DND-41 (cell line): Measurements from ENCODE around the gene TRIML2.

Experiments
- ATAC-seq: fragments of 200-7000 bp; cut with Tn5 transposase; 3 replicates; pipeline ENCODE4 v1.9.1; 2021; ENCODE audit warnings: low read depth; ENCODE audit not compliant: insufficient read depth
- DNase-seq: peaks from one replicate; pipeline ENCODE4 v3.0.0-alpha.2; 2020
- H2AFZ ChIP-seq: 2 replicates; pipeline ENCODE4 v1.6.0; 2012; ENCODE audit warnings: low read depth, low read length
- H3K27ac ChIP-seq: 2 replicates; pipeline ENCODE4 v1.5.1; 2012; ENCODE audit warnings: low read length, inconsistent platforms
- H3K27me3 ChIP-seq: fragments of 200-600 bp; sonication (generic); 2 replicates; pipeline ENCODE4 v1.6.0; 2012; ENCODE audit warnings: low read length, mild to moderate bottlenecking, inconsistent platforms; ENCODE audit not compliant: insufficient read depth, poor library complexity
- H3K36me3 ChIP-seq: 2 replicates; pipeline ENCODE4 v1.5.1; 2012; ENCODE audit warnings: low read length, inconsistent platforms; ENCODE audit not compliant: insufficient read depth
- H3K4me1 ChIP-seq: 2 replicates; pipeline ENCODE4 v1.5.1; 2012; ENCODE audit warnings: mild to moderate bottlenecking, low read length; ENCODE audit not compliant: insufficient read depth
- H3K4me2 ChIP-seq: 2 replicates; pipeline ENCODE4 v1.6.0; 2012; ENCODE audit warnings: mild to moderate bottlenecking, moderate library complexity, low read length, inconsistent platforms; ENCODE audit not compliant: insufficient read depth
- H3K4me3 ChIP-seq, 2 experiments: fragments of 200-600 bp in 1 of 2; shearing (Covaris generic) in 1 of 2; 2 replicates each; pipeline ENCODE4 v1.5.1; 2012 to 2016; ENCODE audit warnings: inconsistent platforms in 2 of 2, low read length in 2 of 2, mild to moderate bottlenecking in 2 of 2, low read depth in 1 of 2, moderate library complexity in 1 of 2
- H3K79me2 ChIP-seq: 2 replicates; pipeline ENCODE4 v1.6.0; 2012; ENCODE audit warnings: low read length, inconsistent platforms; ENCODE audit not compliant: insufficient read depth
- H3K9ac ChIP-seq: 2 replicates; pipeline ENCODE4 v1.6.0; 2012; ENCODE audit warnings: low read depth, mild to moderate bottlenecking, inconsistent platforms, low read length, moderate library complexity
- H3K9me3 ChIP-seq: 2 replicates; pipeline ENCODE4 v1.5.1; 2012; ENCODE audit warnings: low read length, moderate library complexity, mild to moderate bottlenecking, inconsistent platforms; ENCODE audit not compliant: insufficient read depth, severe bottlenecking
- H4K20me1 ChIP-seq: 2 replicates; pipeline ENCODE4 v1.6.0; 2012; ENCODE audit warnings: low read length; ENCODE audit not compliant: insufficient read depth
- CTCF ChIP-seq: IDR thresholded peaks from 2 replicates; pipeline ENCODE4 v1.5.1; 2012; ENCODE audit warnings: borderline replicate concordance, low read length, moderate library complexity, mild to moderate bottlenecking; ENCODE audit not compliant: poor library complexity, severe bottlenecking; ENCODE audit errors: extremely low read depth
- EZH2 ChIP-seq: IDR thresholded peaks from 3 replicates; pipeline ENCODE4 v1.6.1; 2012; ENCODE audit warnings: borderline replicate concordance, low read depth, mild to moderate bottlenecking, moderate library complexity, low read length, inconsistent platforms; ENCODE audit not compliant: severe bottlenecking

The TRIML2 gene

GRCh38 chr4:188078116-188078515, 31.3 kb downstream of the TRIML2 start:
- no peak overlapping the region for H3K27ac ChIP-seq
- H3K9ac ChIP-seq, result no peak overlapping the region
- no peak overlapping the region for H2AFZ ChIP-seq
- peaks cover 11% of the 10 kb centered on the region for H3K9me3 ChIP-seq
- no peaks in the 10 kb centered on the region for H3K79me2 ChIP-seq
- H3K4me1 ChIP-seq, result no peaks in the 10 kb centered on the region
- H3K4me2 ChIP-seq, result no peak overlapping the region
- TF ChIP-seq CTCF (no peak), EZH2 (no peak)
- ATAC-seq (no peak), DNase-seq (no peak)
- no peaks in the 10 kb centered on the region for H3K36me3 ChIP-seq
- no peak overlapping the region for H3K4me3 ChIP-seq
- no peaks in the 10 kb centered on the region for H4K20me1 ChIP-seq
- H3K27me3 ChIP-seq, result no peaks in the 10 kb centered on the region

DNA sequence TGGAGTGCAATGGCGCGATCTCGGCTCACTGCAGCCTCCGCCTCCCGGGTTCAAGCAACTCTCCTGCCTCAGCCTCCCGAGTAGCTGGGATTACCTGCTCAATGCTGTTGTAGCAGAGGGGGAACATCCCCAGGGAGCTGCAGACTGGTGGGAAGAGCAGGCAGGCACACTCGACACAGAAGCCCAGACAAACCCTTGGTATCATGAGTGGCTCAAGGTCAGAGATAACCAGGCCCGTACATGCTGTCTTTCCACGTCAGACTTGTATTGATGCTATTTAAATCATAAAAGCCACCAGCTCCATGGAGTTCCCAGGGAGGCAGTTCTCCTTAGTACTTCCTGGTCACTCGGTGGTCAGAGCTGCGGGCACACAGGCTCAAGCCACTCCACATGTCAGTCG, 33.2 kb downstream of the TRIML2 start:
- no peaks in the 10 kb centered on the region for H3K27me3 ChIP-seq
- H3K79me2 ChIP-seq, result no peaks in the 10 kb centered on the region
- no peak for ATAC-seq
- H3K9ac ChIP-seq, result no peak overlapping the region
- no peak overlapping the region for H3K4me2 ChIP-seq
- DNase-seq, result no peak
- H3K27ac ChIP-seq, result no peak overlapping the region
- no peak overlapping the region for H3K4me3 ChIP-seq
- H4K20me1 ChIP-seq, result no peaks in the 10 kb centered on the region
- TF ChIP-seq EZH2 (no peak), CTCF (no peak)
- H2AFZ ChIP-seq, result no peak overlapping the region
- H3K36me3 ChIP-seq, result no peaks in the 10 kb centered on the region
- H3K4me1 ChIP-seq, result no peaks in the 10 kb centered on the region
- H3K9me3 ChIP-seq, result peaks cover 11% of the 10 kb centered on the region

DNA sequence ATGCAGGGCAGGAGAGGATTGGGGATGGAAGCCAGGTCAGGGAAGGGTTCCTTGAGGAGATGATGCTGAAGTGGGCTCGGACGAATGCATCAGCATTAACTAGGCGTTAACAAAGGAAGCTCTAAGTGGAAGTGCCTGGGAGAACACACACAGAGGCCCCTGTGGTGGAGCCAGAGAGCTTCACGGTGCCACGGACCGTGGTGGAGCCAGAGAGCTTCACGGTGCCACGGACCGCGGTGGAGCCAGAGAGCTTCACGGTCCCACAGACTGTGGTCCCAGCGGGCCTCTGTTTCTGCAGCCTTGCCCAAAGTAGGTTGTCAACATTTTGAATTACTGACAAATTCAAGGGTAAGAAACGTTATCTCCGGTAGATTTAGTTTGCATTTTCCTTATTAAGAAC, 48.3 kb downstream of the TRIML2 start:
- Histone ChIP-seq H3K4me3 (no peak overlapping the region), H2AFZ (no peak overlapping the region), H3K4me2 (no peak overlapping the region), H3K9ac (no peak overlapping the region), H4K20me1 (no peaks in the 10 kb centered on the region), H3K79me2 (no peaks in the 10 kb centered on the region), H3K27me3 (no peaks in the 10 kb centered on the region), H3K36me3 (no peaks in the 10 kb centered on the region), H3K4me1 (no peaks in the 10 kb centered on the region), H3K27ac (no peak overlapping the region), H3K9me3 (no peaks in the 10 kb centered on the region)
- no peak for TF ChIP-seq CTCF
- TF ChIP-seq EZH2, result no peak
- DNase-seq (no peak), ATAC-seq (no peak)

DNA sequence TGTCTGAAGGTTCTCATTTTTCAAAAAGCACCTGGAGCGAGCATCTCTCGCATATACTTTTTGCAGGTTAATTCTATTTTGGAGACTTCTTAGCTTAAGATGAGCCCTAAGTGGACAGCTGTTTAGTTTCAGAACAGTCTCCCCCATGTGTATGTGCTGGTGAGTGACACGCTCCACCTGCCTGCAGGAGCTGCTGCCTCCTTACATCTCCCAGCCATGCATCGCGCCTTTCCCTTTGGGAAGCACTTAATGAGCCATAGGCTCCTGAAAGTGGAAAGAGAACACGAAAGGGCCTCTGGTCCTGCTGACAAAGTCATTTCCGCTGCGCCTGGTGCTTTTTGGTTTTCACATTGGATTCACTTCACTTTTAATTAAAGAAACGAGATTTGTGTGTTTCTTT, 56.1 kb downstream of the TRIML2 start:
- no peak overlapping the region for H3K9ac ChIP-seq
- no peak overlapping the region for H3K27ac ChIP-seq
- H3K4me2 ChIP-seq, result no peak overlapping the region
- DNase-seq (no peak), ATAC-seq (no peak)
- H3K36me3 ChIP-seq, result no peaks in the 10 kb centered on the region
- H3K79me2 ChIP-seq, result no peaks in the 10 kb centered on the region
- no peaks in the 10 kb centered on the region for H3K27me3 ChIP-seq
- H3K9me3 ChIP-seq, result no peaks in the 10 kb centered on the region
- H2AFZ ChIP-seq, result no peak overlapping the region
- no peaks in the 10 kb centered on the region for H4K20me1 ChIP-seq
- H3K4me1 ChIP-seq, result no peaks in the 10 kb centered on the region
- TF ChIP-seq CTCF (no peak), EZH2 (no peak)
- no peak overlapping the region for H3K4me3 ChIP-seq
